Panc1 (cell line): ENCODE measurements around the gene SLC25A42.
A peak's percentile ranks its signal among the peaks of the same experiment; 100 is the strongest.

Experiments used
- CTCF ChIP-seq: fragments of 450-650 bp; IDR thresholded peaks from 2 replicates; pipeline ENCODE4 v1.5.1; 2017; ENCODE audit warnings: mild to moderate bottlenecking
- POLR2AphosphoS5 ChIP-seq: IDR thresholded peaks from 2 replicates; pipeline ENCODE4 v1.6.1; 2012; ENCODE audit warnings: mild to moderate bottlenecking, low read depth, low read length, moderate library complexity
- REST ChIP-seq, 2 experiments: IDR thresholded peaks; 2 replicates each; pipeline ENCODE4 v1.6.1; 2011 to 2012; ENCODE audit warnings: low read depth in 2 of 2, control low read depth in 1 of 2, low read length in 1 of 2, mild to moderate bottlenecking in 1 of 2, moderate library complexity in 1 of 2; ENCODE audit not compliant: insufficient read depth in 1 of 2
- SIN3A ChIP-seq: IDR thresholded peaks from 2 replicates; pipeline ENCODE4 v1.6.1; 2012; ENCODE audit warnings: low read depth, mild to moderate bottlenecking, low read length, moderate library complexity, borderline replicate concordance; ENCODE audit not compliant: insufficient read depth
- TCF7L2 ChIP-seq: IDR thresholded peaks from 2 replicates; pipeline ENCODE4 v1.6.1; 2011; ENCODE audit warnings: mild to moderate bottlenecking, low read depth, low read length, inconsistent platforms

- TF ChIP-seq CTCF (no peak), POLR2AphosphoS5 (0 out of 2 replicates have a peak, but pooled peaks have one; percentile 52), REST (IDR thresholded peaks at IDR 0.05; ENCODE audit: insufficient read depth in 1 of 2, low read depth in 2 of 2, low read length in 1 of 2) (0 out of 4 replicates have a peak, but pooled peaks of 1 of the 2 experiments have one; percentile 12), SIN3A (peak; percentile 79; the same call in 1 of the 2 replicates), TCF7L2 (no peak)
Observed at GRCh38 chr19:19033426-19034203, 30.2 kb upstream of the SLC25A42 start, which contains the start of the genes ARMC6 and SUGP2.
